Activated T-cell treated with anti-CD3 and anti-CD28 coated beads, Interleukin-2, amount 50 U/mL, for 24 hours (primary cell): ENCODE results near the gene DRAXIN.
A peak's percentile ranks its signal among the peaks of the same experiment; 100 is the strongest.

Experiments
- DNase-seq: peaks from one replicate; pipeline ENCODE4 v3.0.0-alpha.2; 2020
- H3K27ac Mint-ChIP-seq: 2 replicates; pipeline ENCODE4 v1.8.0; 2020; ENCODE audit warnings: mild to moderate bottlenecking, mixed read lengths
- H3K27me3 Mint-ChIP-seq: 2 replicates; pipeline ENCODE4 v1.8.0; 2020; ENCODE audit warnings: mixed read lengths
- H3K36me3 Mint-ChIP-seq: 2 replicates; pipeline ENCODE4 v1.8.0; 2020; ENCODE audit warnings: low read depth, mixed read lengths
- H3K4me1 Mint-ChIP-seq: 2 replicates; pipeline ENCODE4 v1.8.0; 2020; ENCODE audit warnings: low read depth, mixed read lengths
- H3K4me3 Mint-ChIP-seq: 2 replicates; pipeline ENCODE4 v1.8.0; 2020; ENCODE audit warnings: mild to moderate bottlenecking, moderate library complexity, mixed read lengths
- H3K9me3 Mint-ChIP-seq: 2 replicates; pipeline ENCODE4 v1.8.0; 2020; ENCODE audit warnings: mixed read lengths

The DRAXIN gene

DNA sequence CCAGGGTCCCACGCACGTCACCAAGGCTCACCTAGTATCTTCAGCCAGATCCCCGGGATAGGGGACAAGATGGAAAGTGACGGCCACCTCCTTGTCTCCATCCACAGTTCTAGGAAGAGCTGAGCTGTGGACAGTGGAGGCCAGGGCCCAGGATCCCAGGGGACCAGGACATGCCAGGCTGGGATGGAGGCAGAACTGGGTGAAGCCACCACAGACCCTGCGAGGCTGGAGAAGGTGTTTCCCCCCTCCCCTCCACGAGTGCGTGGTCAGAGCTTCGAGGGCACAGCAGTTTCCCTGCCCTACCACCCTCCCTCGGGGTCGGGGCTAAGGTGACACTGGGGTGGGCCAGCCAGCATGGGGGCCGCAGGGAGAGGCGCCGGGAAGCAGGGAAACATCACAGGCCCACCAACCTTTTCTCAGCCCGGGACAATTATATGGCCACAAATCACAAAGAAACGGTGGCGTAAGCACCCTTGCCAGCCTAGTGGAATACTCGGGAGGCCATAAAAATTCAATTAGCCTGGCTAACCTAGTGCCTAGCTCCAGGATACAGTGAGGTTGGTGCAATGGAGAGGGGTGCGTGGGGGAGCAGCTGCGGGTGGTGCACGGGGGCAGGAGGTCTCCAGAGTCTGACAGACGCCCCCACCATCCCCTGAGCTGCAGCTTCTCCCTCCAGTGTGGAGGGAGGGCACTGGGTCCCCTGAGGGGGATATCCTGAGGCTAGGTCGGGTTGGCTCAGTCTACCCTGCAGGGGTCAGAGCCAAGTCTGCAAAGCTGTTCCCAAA is 13.4 kb downstream of the DRAXIN start:
- H3K4me1 Mint-ChIP-seq = no peaks in the 10 kb centered on the region

GRCh38 chr1:11705596-11705995 is 14.1 kb downstream of the DRAXIN start:
- H3K4me1 Mint-ChIP-seq = no peaks in the 10 kb centered on the region
- no peak overlapping the region for H3K4me3 Mint-ChIP-seq
- no peaks in the 10 kb centered on the region for H3K36me3 Mint-ChIP-seq
- peaks cover 10% of the 10 kb centered on the region for H3K27me3 Mint-ChIP-seq
- no peak for DNase-seq
- H3K9me3 Mint-ChIP-seq = no peaks in the 10 kb centered on the region
- no peak overlapping the region for H3K27ac Mint-ChIP-seq

More for the DNA sequence above, 13.4 kb downstream of the DRAXIN start:
- DNase-seq = no peak
- no peak overlapping the region for H3K27ac Mint-ChIP-seq
- H3K27me3 Mint-ChIP-seq = peaks cover 11% of the 10 kb centered on the region
- no peaks in the 10 kb centered on the region for H3K9me3 Mint-ChIP-seq
- H3K36me3 Mint-ChIP-seq = no peaks in the 10 kb centered on the region
- H3K4me3 Mint-ChIP-seq = no peak overlapping the region

- no peak overlapping the region for H3K4me3 Mint-ChIP-seq
- H3K9me3 Mint-ChIP-seq = no peaks in the 10 kb centered on the region
These were observed 14.8 kb downstream of the DRAXIN start for GRCh38 chr1:11706292-11706691.

DNA sequence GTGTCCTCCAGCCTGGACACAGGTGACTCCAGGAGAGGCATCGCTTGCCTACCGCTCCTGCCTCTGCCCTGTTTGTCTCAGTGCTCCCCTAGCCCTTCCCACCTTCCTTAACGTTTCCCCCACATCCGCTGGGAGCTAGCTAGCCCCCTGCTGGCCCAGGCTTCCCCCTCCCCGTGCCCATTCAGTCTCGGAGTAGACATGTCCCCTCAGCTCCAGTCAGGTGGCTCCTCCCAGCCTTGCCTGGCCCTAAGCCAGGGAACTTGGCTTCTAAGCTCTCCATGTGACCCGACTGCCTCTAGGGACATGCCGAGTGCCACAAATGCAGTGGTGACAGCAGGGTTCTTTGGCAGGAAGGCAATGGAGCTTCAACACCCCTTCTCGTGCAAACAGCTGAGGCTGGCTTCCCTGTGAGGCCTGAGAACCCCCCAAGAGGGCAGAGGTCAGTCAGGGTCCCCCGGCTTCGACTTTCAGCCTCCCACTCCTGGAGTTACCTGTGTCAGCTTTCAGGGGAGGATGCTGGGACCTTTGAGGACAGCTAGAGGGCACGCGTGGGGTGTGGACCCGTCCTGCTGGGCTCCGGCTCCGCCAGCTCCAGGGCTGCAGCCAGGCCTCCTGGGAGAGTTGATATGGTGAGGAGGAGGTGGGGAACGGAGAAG is 16.2 kb downstream of the DRAXIN start:
- no peak overlapping the region for H3K4me3 Mint-ChIP-seq
- no peak overlapping the region for H3K27ac Mint-ChIP-seq
- H3K27me3 Mint-ChIP-seq = peaks cover 5% of the 10 kb centered on the region
- no peaks in the 10 kb centered on the region for H3K9me3 Mint-ChIP-seq
- no peak for DNase-seq
- H3K4me1 Mint-ChIP-seq = no peaks in the 10 kb centered on the region
- H3K36me3 Mint-ChIP-seq = no peaks in the 10 kb centered on the region

More at GRCh38 chr1:11706292-11706691, 14.8 kb downstream of the DRAXIN start:
- no peak for DNase-seq
- Mint-ChIP-seq H3K4me1 (no peaks in the 10 kb centered on the region), H3K36me3 (no peaks in the 10 kb centered on the region), H3K27ac (no peak overlapping the region), H3K27me3 (peaks cover 5% of the 10 kb centered on the region)

DNA sequence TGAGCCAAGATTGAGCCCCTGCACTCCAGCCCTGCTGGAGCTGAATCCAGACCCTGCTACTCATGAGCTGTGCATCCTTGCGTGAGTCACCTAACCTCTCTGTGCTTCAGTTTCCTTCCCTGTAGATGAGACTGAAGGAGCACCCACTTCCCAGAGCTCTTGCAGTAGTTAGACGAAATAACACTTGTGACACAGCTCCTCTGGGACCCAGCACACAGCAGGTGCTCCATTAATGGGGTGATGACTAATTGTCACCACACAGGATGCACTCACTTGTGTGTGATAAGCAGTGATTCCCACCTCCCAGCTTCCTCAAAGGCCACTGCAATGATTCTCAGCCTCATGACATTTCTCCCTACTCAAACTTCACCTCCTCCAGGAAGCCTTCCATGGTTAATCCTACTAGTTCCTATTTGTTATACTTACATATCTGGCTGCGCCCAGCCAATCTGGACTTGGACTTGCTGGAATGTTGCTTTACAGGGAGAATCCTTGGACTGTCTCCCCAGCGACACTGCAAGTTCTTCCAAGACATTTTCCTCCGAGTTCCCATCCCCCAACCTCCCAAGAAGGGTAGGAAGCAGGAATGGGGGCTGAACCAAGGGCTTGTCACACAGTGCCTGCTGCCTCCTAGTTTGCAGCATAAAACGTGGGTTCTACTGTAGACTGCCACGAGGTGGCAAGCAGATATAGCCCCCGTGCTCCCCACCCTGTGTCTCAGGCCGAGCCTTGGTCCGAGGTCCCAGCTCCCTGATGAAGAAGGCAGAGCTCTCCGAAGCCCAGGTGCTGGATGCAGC is 17.2 kb downstream of the DRAXIN start:
- Mint-ChIP-seq H3K4me1 (no peaks in the 10 kb centered on the region), H3K9me3 (no peaks in the 10 kb centered on the region), H3K36me3 (no peaks in the 10 kb centered on the region), H3K27ac (no peak overlapping the region), H3K4me3 (no peak overlapping the region), H3K27me3 (peaks cover 5% of the 10 kb centered on the region)
- DNase-seq = no peak

- DNase-seq = no peak
- H3K36me3 Mint-ChIP-seq = no peaks in the 10 kb centered on the region
- H3K27me3 Mint-ChIP-seq = no peaks in the 10 kb centered on the region
- H3K27ac Mint-ChIP-seq = no peak overlapping the region
- no peaks in the 10 kb centered on the region for H3K9me3 Mint-ChIP-seq
- H3K4me3 Mint-ChIP-seq = no peak overlapping the region
- no peaks in the 10 kb centered on the region for H3K4me1 Mint-ChIP-seq
These were observed 20.0 kb downstream of the DRAXIN start for GRCh38 chr1:11711490-11711889.

- Mint-ChIP-seq H3K4me1 (no peaks in the 10 kb centered on the region), H3K36me3 (no peaks in the 10 kb centered on the region)
- no peak for DNase-seq
These were observed 20.8 kb downstream of the DRAXIN start for GRCh38 chr1:11712285-11712684.

DNA sequence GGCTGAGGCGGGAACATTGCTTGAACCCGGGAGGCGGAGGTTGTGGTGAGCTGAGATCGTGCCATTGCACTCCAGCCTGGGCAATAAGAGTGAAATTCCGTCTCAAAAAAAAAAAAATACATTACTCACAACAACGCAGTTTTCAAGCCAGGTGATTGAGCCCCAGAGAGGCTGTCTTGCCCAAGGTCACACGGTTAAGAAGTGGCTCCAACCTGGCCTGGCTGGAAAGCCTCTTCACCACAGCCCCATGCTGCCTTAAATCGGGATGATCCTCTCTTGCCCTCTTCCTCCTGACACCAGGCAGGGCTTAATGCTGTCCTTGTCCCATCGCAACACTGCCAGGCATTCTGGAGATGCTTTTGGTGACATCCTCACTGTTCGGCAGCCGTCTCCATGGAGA is 21.6 kb downstream of the DRAXIN start:
- H3K27me3 Mint-ChIP-seq = no peaks in the 10 kb centered on the region
- H3K27ac Mint-ChIP-seq = no peak overlapping the region
- H3K4me3 Mint-ChIP-seq = no peak overlapping the region
- DNase-seq = no peak
- H3K9me3 Mint-ChIP-seq = no peaks in the 10 kb centered on the region
- no peaks in the 10 kb centered on the region for H3K36me3 Mint-ChIP-seq
- H3K4me1 Mint-ChIP-seq = no peaks in the 10 kb centered on the region

More at GRCh38 chr1:11712285-11712684, 20.8 kb downstream of the DRAXIN start:
- no peak overlapping the region for H3K27ac Mint-ChIP-seq
- no peaks in the 10 kb centered on the region for H3K9me3 Mint-ChIP-seq
- no peaks in the 10 kb centered on the region for H3K27me3 Mint-ChIP-seq
- no peak overlapping the region for H3K4me3 Mint-ChIP-seq

DNA sequence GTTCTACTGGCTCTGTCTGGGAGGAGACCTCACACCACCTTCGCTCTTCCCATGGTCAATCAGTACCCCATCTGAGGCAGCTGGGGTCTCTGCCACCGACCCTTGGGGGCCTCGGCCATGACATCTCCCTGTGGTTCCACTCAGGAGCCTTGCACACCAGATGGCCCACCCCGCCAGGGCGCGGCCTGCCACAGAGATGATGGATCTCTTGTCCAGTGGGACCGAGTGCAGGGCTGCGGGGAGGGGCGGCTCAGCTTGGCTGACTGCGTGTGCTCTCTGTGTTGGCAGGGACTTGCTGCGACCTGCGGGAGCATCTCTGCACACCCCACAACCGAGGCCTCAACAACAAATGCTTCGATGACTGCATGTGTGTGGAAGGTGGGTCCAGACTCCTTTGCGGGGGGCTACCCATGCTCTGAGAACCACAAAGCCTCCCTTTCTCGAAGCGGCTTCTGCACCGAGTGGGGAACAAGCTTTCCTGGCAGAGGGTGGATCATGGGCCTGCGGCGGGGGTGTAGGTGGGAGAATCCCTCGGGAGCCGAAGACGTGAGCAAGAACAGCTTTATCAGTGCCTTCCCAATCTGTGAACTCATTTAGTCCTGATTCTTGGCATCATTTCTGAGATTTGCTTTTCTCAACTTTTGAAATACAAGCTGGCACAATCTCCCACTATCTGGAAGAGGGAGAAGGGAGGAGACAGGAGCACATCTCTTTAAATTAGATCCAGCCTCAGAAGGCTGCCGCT is 23.5 kb downstream of the DRAXIN start:
- H3K9me3 Mint-ChIP-seq = no peaks in the 10 kb centered on the region
- no peaks in the 10 kb centered on the region for H3K27me3 Mint-ChIP-seq
- peaks cover 12% of the 10 kb centered on the region for H3K4me1 Mint-ChIP-seq
- H3K4me3 Mint-ChIP-seq = no peak overlapping the region
- no peak for DNase-seq
- no peak overlapping the region for H3K27ac Mint-ChIP-seq
- H3K36me3 Mint-ChIP-seq = no peaks in the 10 kb centered on the region

DNA sequence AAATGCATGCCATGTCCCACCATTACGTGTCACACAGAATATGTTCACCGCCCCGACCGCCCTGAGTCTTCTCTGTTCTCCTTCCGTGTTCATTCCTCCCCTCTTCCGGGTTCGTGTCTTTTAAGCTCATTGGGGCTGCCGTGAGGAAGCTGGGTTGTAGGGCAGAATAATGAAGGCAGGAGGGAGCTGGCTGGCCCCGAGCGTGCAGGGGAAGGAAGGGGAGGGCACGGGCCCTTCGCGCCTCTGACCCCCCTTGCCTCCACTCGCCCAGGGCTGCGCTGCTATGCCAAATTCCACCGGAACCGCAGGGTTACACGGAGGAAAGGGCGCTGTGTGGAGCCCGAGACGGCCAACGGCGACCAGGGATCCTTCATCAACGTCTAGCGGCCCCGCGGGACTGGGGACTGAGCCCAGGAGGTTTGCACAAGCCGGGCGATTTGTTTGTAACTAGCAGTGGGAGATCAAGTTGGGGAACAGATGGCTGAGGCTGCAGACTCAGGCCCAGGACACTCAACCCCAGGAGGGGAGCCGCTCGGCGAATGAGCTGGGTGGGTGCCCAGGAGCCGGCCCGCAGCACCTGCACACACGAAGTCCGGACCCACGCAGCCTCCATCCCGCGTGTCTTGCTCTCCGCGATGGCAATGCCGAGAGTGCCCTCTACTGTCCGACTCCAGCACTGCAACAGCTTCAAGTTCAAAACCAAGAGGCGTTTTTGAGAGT is 28.0 kb downstream of the DRAXIN start:
- H3K36me3 Mint-ChIP-seq = no peaks in the 10 kb centered on the region
- H3K9me3 Mint-ChIP-seq = no peaks in the 10 kb centered on the region
- peak; percentile 91 for DNase-seq
- peak overlapping the region; percentile 93 for H3K27ac Mint-ChIP-seq
- no peaks in the 10 kb centered on the region for H3K27me3 Mint-ChIP-seq
- H3K4me1 Mint-ChIP-seq = peaks cover 13% of the 10 kb centered on the region
- peak overlapping the region; percentile 70 for H3K4me3 Mint-ChIP-seq

DNA sequence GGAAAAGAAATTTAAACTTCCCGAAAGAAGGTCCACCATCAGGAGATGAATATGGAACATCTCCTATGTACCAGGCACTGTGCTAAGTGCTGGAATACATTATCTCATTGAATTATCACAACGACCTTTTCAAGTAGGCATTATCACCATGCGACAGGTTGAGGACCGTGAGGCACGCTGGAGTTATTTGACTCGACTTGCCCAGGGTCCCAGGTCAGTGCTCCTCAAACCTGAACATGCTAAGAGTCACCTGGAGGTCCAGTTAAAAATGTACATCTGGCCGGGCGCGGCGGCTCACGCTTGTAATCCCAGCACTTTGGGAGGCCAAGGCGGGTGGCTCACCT is 28.5 kb downstream of the DRAXIN start:
- Mint-ChIP-seq H3K27ac (no peak overlapping the region), H3K4me3 (no peak overlapping the region), H3K4me1 (peaks cover 13% of the 10 kb centered on the region), H3K27me3 (no peaks in the 10 kb centered on the region), H3K9me3 (no peaks in the 10 kb centered on the region), H3K36me3 (no peaks in the 10 kb centered on the region)
- no peak for DNase-seq

GRCh38 chr1:11720525-11720924 is 29.0 kb downstream of the DRAXIN start:
- H3K4me3 Mint-ChIP-seq = no peak overlapping the region
- H3K9me3 Mint-ChIP-seq = no peaks in the 10 kb centered on the region
- no peak overlapping the region for H3K27ac Mint-ChIP-seq
- no peaks in the 10 kb centered on the region for H3K36me3 Mint-ChIP-seq
- no peak for DNase-seq
- peaks cover 16% of the 10 kb centered on the region for H3K4me1 Mint-ChIP-seq
- H3K27me3 Mint-ChIP-seq = no peaks in the 10 kb centered on the region

- Mint-ChIP-seq H3K27me3 (no peaks in the 10 kb centered on the region), H3K9me3 (no peaks in the 10 kb centered on the region), H3K36me3 (no peaks in the 10 kb centered on the region), H3K4me1 (peaks cover 20% of the 10 kb centered on the region), H3K27ac (no peak overlapping the region), H3K4me3 (no peak overlapping the region)
- no peak for DNase-seq
These were observed 29.8 kb downstream of the DRAXIN start for GRCh38 chr1:11721311-11721710.

DNA sequence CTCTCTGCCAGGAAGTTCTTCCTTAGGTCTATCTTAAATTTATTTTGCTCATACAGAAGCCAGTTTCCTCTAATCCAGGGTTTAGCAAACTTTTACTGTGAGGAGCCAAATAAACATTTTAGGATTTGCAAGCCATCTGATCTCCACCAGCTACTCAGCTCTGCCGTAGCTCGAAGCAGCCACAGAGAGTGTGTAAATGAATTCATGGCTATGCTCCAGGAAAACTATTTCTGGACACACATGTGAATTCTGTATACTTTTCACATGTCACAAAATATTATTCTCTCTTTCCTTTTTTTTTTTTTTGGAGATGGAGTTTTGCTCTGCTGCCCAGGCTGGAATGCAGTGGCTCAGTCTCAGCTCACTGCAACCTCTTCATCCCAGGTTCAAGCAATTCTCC is 31.0 kb downstream of the DRAXIN start:
- H3K27me3 Mint-ChIP-seq = no peaks in the 10 kb centered on the region
- no peak overlapping the region for H3K27ac Mint-ChIP-seq

More for the DNA sequence above, 31.0 kb downstream of the DRAXIN start:
- Mint-ChIP-seq H3K9me3 (no peaks in the 10 kb centered on the region), H3K36me3 (no peaks in the 10 kb centered on the region), H3K4me3 (no peak overlapping the region), H3K4me1 (peaks cover 20% of the 10 kb centered on the region)
- no peak for DNase-seq
